GM19452 (cell line): ENCODE results near the gene SLC5A10.
A peak's percentile ranks its signal among the peaks of the same experiment; 100 is the strongest.
"Not testable (repeated sequence)": the region's sequence is repeated elsewhere in the genome, so short reads cannot be mapped to it uniquely, and the experiment has no call there.

Experiments
- ATAC-seq: cut with Tn5 transposase; IDR thresholded peaks from one replicate; pipeline ENCODE4 v1.9.1; 2021; ENCODE audit not compliant: unreplicated experiment

The SLC5A10 gene

GRCh38 chr17:18951941-18952842 is at the start of gene SLC5A10:
Gene SLC5A10 (plus strand): TSS chr17:18952165. CDS start chr17:18952206, 41 bp downstream.
- ATAC-seq = no peak

GRCh38 chr17:18904482-18904881 is 47.5 kb upstream of the SLC5A10 start:
- ATAC-seq = no peak

- ATAC-seq = no peak
These were observed 46.7 kb upstream of the SLC5A10 start for GRCh38 chr17:18905226-18905625.

GRCh38 chr17:18910326-18910725 is 41.6 kb upstream of the SLC5A10 start:
- ATAC-seq = no peak

- ATAC-seq = no peak
These were observed 41.1 kb upstream of the SLC5A10 start for GRCh38 chr17:18910881-18911280.

GRCh38 chr17:18916816-18917500 is 35.0 kb upstream of the SLC5A10 start:
- no peak for ATAC-seq

- no peak for ATAC-seq
These were observed 34.4 kb upstream of the SLC5A10 start for GRCh38 chr17:18917506-18918032.

- ATAC-seq = no peak
These were observed 32.0 kb upstream of the SLC5A10 start for GRCh38 chr17:18919963-18920362.

GRCh38 chr17:18920911-18921441 is 31.0 kb upstream of the SLC5A10 start:
- peak; percentile 48 for ATAC-seq

GRCh38 chr17:18921485-18921884 is 30.5 kb upstream of the SLC5A10 start:
- no peak for ATAC-seq

GRCh38 chr17:18921912-18922451 is 30.0 kb upstream of the SLC5A10 start:
- peak; percentile 67 for ATAC-seq

- ATAC-seq = not testable (repeated sequence)
These were observed 29.4 kb upstream of the SLC5A10 start for GRCh38 chr17:18922596-18922995.

GRCh38 chr17:18925187-18925586 is 26.8 kb upstream of the SLC5A10 start:
- no peak for ATAC-seq

GRCh38 chr17:18928628-18929125 is 23.3 kb upstream of the SLC5A10 start:
- no peak for ATAC-seq

- ATAC-seq = no peak
These were observed 19.5 kb upstream of the SLC5A10 start for GRCh38 chr17:18932360-18933055.

- ATAC-seq = no peak
These were observed 18.6 kb upstream of the SLC5A10 start for GRCh38 chr17:18933102-18934058.

GRCh38 chr17:18937981-18938691 is 13.8 kb upstream of the SLC5A10 start:
- no peak for ATAC-seq

GRCh38 chr17:18938692-18939023 is 13.3 kb upstream of the SLC5A10 start:
- ATAC-seq = no peak

GRCh38 chr17:18944646-18945045 is 7.3 kb upstream of the SLC5A10 start:
- no peak for ATAC-seq
